WI38 (cell line): ENCODE data around the gene SPRED2.

ENCODE experiments used
- H3K4me3 ChIP-seq: 2 replicates; pipeline ENCODE4 v1.5.1; 2011; ENCODE audit warnings: low read depth, mild to moderate bottlenecking, control low read depth, low read length
- CTCF ChIP-seq: IDR thresholded peaks from 2 replicates; pipeline ENCODE4 v1.5.1; 2012; ENCODE audit warnings: low read depth, mild to moderate bottlenecking, control low read depth, low read length

The SPRED2 gene

GRCh38 chr2:65263262-65263661 lies 169.1 kb downstream of the SPRED2 start:
- TF ChIP-seq CTCF, result no peak
- H3K4me3 ChIP-seq, result no peak overlapping the region

GRCh38 chr2:65261676-65262075 lies 170.7 kb downstream of the SPRED2 start:
- no peak overlapping the region for H3K4me3 ChIP-seq
- no peak for TF ChIP-seq CTCF
